Neural progenitor cell (in vitro differentiated cells): ENCODE measurements around the gene LRIT1.

Experiments used
- CTCF ChIP-seq: fragments of 200-600 bp; sonication (generic); IDR thresholded peaks from 2 replicates; pipeline ENCODE4 v1.5.1; 2017; ENCODE audit warnings: antibody characterized with exemption, mild to moderate bottlenecking
- EZH2 ChIP-seq: fragments of 200-600 bp; sonication (generic); IDR thresholded peaks from 2 replicates; pipeline ENCODE4 v1.6.1; 2017; ENCODE audit warnings: antibody characterized with exemption, mild to moderate bottlenecking, moderate library complexity

- no peak for TF ChIP-seq CTCF
- no peak for TF ChIP-seq EZH2
Observed at GRCh38 chr10:84269162-84269561, 27.8 kb upstream of the LRIT1 start.
